Muscle of back (tissue), 11 donors: Measurements from ENCODE around the gene BEST2. TPM values are rescaled to one million over a fixed set of nuclear protein-coding genes. Genes with fewer than 3 reads are reported as not detected.

ENCODE experiments used
- DNase-seq, 3 donors: peaks; one replicate each; pipeline versions ENCODE4 v3.0.0 to v3.0.0-alpha.2; 2013
- polyA plus RNA-seq, 10 donors: library from polyadenylated mRNA; unstranded; fragments of 120-200 nt; gene quantifications; one replicate each; pipeline ENCODE4 v1.2.1, GENCODE V29; 2013; ENCODE audit not compliant: insufficient read length in 10 of 10

The BEST2 gene
- polyA plus RNA-seq, 10 donors: not detected

GRCh38 chr19:12730064-12730463, 21.5 kb upstream of the BEST2 start:
- DNase-seq: no peak

- DNase-seq: no peak
These were observed 20.3 kb upstream of the BEST2 start for GRCh38 chr19:12731337-12731736.

GRCh38 chr19:12733369-12734214, 18.0 kb upstream of the BEST2 start:
- DNase-seq: peak in 1 of 3 donors; percentile 55

DNA sequence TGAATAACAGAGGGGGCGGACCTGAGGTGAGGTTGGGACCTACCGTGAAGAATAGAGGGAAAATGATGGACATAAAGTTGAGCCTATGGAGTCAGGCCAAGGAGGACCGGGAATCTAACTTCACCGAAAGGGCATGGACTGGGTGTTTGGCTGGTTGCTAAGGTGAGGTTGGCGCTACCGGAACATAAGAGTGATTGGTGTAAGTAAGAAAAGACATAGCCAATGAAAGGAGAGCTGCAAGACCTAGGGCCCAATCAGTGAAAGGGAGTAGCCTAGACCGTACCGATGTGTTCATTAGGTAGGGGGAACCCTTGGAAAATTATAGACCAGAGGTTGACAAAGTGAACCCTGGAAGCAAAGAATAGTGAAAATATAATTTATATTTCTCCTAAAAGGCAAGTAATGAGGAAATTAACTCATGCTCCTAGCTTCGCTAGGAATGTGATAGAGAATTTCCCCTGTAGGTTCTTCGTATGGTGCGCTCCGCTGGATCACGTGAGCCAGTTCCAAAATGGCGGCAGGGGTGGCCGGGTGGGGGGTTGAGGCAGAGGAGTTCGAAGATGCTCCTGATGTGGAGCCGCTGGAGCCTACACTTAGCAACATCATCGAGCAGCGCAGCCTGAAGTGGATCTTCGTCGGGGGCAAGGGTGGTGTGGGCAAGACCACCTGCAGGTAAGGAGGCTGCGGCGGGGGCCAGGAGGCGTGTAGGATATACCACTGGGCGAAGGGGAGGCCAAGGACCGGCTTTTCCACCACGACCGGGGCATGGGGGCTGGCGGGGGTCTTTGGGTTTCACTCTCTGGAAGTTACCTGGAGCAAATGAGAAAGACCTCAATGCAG, 14.4 kb upstream of the BEST2 start, which contains the start of gene GET3:
Gene GET3 (plus strand): TSS at position 503 of the 840 bp plus-strand sequence. CDS start 9 bp downstream, at position 512.
- DNase-seq: peak; percentile 95 to 100 (median 98)

DNA sequence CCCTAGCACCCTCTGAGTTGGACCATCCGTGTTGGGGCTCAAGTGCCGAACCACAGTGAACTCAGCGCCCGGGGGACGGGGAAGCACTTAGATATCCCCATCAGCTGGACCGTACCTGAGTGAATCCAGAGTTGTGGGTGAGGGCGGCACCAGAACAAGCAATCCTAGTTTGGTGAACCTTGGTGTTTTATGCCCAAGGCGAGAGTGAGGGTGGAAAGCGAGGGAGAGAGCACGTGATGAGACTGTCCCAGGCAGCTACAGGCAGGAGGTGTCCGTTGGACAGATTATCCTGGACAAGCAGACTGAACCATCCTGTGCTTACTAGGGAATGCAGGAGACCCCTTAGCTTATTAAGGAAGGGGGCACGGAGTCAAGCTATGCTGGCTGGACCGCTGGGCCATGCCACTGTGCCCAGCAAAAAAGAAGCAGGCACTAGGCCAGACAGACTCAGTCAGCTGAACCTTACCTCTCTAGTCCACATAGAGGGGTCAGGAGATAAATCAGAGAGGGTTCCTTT, 13.7 kb upstream of the BEST2 start:
- no peak for DNase-seq

DNA sequence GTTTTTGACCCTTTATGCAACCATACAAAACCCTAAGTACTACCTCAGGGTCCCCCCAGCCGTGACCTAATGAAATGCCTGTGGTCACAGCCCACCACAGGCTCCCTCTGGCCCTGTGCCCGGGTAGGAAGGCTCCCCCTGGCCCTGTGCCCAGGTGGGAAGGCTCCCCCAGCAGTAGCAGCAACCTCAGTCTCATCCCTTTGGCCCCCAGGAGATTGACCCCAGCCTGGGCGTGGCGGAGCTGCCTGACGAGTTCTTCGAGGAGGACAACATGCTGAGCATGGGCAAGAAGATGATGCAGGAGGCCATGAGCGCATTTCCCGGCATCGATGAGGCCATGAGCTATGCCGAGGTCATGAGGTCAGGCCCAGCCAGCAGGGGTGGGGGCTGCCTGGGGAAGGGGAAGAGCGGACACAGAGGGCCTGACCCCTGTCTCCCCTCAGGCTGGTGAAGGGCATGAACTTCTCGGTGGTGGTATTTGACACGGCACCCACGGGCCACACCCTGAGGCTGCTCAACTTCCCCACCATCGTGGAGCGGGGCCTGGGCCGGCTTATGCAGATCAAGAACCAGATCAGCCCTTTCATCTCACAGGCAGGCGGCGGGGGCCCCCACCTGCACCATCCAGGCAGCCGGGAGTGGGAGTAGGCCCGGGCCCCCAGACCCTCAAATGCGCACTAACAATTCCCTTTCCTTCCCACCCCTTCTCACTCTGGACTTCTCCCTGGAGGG, 6.3 kb upstream of the BEST2 start:
- DNase-seq: no peak

DNA sequence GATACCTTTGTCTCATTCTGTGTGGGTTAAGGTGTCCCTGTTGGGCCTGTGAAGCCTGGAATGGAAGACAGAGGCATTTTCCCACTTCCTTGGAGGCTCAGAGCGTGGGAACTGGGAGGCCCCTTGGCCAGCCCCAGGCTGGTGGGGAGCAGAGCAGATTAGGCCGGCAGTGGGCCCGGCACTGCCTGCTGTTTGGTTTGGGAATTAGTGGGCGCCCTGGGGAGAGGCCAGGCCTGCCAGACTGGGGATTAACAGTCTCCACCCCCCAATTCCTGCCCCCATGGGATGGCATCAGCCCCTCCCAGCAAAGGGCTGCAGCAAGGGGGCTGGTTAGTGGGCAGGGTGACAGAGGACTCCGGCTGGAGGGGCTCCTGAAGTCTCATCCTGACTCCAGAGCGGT, 3.1 kb upstream of the BEST2 start:
- no peak for DNase-seq

- DNase-seq: no peak
These were observed 1.6 kb upstream of the BEST2 start for GRCh38 chr19:12749938-12750521.

DNA sequence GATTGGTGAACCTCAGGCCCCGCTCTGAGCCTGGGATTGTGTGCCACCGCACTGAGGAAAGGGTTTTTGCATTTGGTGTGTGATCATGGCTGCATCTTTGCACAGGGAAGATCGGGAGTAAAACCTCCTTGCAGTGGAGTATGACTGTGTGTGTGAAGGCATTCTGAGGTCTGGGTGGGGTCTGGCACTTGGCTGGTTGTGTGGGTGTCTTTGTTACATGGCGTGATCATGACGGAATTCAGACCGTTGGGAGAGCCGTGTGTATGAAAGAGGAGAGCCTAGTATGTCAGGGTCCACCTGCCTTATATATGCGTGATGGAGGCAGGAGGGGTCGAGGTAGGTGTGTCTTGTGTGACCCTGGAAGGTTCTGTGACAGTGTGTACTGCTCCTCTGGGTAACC, 740 bp upstream of the BEST2 start:
- DNase-seq: no peak

- DNase-seq: no peak
These were observed 628 bp downstream of the BEST2 start for GRCh38 chr19:12752056-12752781.

DNA sequence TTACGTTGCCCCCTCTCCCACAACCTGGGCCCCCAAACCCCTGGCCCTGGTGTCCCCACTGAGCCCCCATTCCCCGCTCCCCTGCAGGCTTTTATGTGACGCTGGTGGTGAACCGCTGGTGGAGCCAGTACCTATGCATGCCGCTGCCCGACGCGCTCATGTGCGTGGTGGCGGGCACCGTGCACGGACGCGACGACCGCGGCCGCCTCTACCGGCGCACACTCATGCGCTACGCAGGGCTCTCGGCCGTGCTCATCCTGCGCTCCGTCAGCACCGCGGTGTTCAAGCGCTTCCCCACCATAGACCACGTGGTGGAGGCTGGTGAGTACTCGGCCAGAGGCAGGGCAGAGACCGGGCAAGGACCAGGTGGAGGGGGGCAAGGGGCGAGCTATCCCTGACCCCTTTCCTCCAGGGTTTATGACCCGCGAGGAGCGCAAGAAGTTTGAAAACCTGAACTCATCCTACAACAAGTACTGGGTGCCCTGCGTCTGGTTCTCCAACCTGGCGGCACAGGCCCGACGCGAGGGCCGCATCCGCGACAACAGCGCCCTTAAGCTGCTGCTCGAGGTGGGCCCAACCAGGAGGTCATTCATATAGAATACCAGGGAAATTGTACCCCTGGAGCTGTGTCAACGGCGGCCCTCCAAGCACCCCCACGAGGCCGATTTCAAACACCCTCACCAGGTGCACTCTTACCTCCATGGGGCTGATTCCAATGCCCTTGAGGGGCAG, 3.0 kb downstream of the BEST2 start:
- DNase-seq: no peak

DNA sequence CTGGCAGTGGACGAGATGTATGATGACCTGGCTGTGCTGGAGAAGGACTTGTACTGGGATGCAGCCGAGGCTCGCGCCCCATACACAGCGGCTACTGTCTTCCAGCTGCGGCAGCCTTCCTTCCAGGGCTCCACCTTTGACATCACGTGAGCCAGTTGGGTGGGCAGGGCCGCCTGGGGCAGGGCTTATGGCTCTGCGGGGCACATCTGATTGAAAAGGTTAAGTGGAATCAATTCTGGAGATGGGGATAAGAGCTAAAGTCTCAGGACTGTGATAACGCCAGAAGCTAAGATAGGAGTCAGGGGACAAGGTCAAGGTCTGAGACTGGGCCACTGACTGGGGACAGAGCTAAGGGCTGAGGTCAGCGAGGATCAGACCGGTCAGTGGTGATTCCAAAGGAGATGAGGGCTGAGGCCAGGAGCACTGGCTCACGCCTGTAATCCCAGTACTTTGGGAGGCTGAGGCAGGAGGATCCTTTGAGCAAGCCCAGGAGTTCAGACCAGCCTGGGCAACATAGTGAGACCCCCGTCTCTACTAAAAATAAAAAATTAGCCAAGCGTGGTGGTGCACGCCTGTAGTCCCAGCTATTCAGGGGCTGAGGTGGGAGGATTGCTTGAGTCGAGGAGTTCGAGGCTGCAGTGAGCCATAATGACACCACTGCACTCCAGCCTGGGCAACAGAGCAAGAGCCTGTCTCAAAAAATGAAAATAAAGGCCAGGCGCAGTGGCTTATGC, 4.7 kb downstream of the BEST2 start:
- no peak for DNase-seq

GRCh38 chr19:12757544-12758274, 6.1 kb downstream of the BEST2 start:
- peak; percentile 50 to 87 (median 79) for DNase-seq

GRCh38 chr19:12759686-12760085, 8.1 kb downstream of the BEST2 start:
- no peak for DNase-seq

GRCh38 chr19:12763100-12763499, 11.5 kb downstream of the BEST2 start:
- no peak for DNase-seq

DNA sequence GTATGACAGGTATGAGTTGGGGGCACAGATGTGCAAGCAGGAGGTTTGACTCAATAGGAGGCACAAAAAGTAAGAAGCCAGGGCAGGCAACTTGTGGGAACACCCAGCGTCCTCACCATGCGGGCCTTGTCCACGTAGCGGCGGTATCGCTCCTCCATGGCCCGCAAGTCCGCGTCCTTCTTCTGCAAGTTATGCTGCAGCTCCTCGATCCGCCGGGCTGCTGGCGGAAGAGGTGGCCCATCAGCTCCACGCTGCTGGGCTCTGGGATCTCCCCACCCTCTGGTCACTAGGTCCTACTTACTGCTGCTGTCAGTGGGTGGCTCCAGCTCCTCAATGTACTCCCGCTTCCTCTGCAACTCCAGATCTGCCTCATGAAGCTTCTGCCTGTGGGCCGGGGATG, 13.1 kb downstream of the BEST2 start:
- no peak for DNase-seq

DNA sequence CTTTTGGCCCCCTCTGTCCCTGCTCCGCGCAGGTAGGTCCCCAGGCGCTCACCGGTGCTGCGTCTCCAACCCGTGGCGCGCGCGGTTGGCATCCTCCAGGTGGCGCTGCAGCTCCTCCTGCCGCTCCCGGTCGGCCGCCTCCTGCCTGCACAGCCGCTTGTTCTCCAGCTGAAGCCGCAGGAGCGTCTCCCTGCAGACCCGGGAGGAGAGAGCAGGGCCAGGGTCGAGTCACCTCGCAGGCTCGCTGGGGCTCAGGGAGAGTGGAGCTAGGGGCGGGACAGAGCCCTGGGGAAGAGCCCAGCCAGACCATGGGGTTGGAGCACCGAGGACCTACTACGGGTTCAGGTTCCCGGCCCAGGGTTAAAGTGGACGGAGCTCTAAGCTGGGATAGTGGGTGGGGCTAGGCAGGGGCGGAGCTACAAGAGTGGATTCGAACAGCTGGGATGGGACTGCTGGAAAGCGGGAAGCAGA, 14.5 kb downstream of the BEST2 start:
- DNase-seq: peak in 2 of 3 donors; percentile 62 to 95

- DNase-seq: no peak
These were observed 15.6 kb downstream of the BEST2 start for GRCh38 chr19:12767150-12767549.
